Measurements from ENCODE around the gene AKAP17A.

DNA sequence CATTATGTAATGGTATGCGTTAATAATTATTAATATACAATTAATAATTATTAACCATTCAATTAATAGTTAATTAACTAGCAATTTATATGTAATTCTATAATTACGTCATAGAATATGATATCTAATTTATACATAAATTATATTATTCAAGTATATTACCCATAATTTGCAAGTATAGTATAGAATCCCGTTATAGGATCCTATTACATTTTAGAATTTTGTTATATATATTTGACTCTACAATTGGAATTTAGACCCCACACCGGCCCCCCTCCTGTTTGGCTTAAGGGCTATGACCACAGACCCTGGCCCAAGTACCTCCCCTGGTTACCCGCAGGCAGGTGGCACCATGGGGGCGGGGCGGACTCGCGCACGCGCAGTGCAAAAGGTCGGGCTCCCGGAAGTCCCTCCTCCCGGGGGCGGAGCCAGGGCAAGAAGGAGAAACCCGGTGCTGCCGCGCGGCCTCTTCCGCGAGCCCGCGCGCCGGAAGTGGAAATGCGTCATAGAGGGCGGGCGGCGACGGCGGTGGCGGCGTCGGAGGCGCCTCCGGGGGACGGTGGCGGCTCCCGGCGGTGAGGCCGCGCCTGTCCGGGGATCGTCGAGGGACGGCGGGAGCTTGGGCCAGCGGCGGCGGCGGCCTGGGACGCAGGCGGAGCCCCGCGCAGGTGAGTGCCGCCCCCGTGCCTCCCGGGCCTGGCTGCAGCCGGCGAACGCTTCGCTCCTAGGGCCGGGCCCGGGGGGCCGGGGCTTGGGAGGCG is at the start of gene AKAP17A:
- TF ChIP-seq CEBPB (tag; IDR thresholded peaks at IDR 0.05) (no peak), ZNF146 (CRISPR knock-in tag; IDR thresholded peaks at IDR 0.05; ENCODE audit: unreplicated experiment) (no peak), POU5F1 (IDR thresholded peaks at IDR 0.05; ENCODE audit: borderline replicate concordance, low read depth, low read length, partially characterized antibody) (no peak), BRCA1 (IDR thresholded peaks at IDR 0.05) (no peak), BRCA1 (CRISPR knock-in tag; IDR thresholded peaks at IDR 0.05) (no peak), POLR2A (conservative IDR thresholded peaks at IDR 0.05) (no peak; the same call in 1 of the 2 replicates), ELF1 (tag; IDR thresholded peaks at IDR 0.05) (peak; percentile 84), ARHGAP35 (IDR thresholded peaks at IDR 0.05; ENCODE audit: partially characterized antibody) (no peak), FOXK1 (CRISPR knock-in tag; IDR thresholded peaks at IDR 0.05; ENCODE audit: borderline replicate concordance) (no peak), TCF7L2 (IDR thresholded peaks at IDR 0.05; ENCODE audit: low read depth, low read length) (no peak), TAF1 (IDR thresholded peaks at IDR 0.05; ENCODE audit: control insufficient read depth, extremely low read depth, insufficient read depth, low read length, severe bottlenecking) (no peak)
- TF ChIP-seq, protein P1, sequence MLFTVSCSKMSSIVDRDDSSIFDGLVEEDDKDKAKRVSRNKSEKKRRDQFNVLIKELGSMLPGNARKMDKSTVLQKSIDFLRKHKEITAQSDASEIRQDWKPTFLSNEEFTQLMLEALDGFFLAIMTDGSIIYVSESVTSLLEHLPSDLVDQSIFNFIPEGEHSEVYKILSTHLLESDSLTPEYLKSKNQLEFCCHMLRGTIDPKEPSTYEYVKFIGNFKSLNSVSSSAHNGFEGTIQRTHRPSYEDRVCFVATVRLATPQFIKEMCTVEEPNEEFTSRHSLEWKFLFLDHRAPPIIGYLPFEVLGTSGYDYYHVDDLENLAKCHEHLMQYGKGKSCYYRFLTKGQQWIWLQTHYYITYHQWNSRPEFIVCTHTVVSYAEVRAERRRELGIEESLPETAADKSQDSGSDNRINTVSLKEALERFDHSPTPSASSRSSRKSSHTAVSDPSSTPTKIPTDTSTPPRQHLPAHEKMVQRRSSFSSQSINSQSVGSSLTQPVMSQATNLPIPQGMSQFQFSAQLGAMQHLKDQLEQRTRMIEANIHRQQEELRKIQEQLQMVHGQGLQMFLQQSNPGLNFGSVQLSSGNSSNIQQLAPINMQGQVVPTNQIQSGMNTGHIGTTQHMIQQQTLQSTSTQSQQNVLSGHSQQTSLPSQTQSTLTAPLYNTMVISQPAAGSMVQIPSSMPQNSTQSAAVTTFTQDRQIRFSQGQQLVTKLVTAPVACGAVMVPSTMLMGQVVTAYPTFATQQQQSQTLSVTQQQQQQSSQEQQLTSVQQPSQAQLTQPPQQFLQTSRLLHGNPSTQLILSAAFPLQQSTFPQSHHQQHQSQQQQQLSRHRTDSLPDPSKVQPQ (CRISPR knock-in tag; IDR thresholded peaks at IDR 0.05; ENCODE audit: borderline replicate concordance) = no peak
- TF ChIP-seq, protein P2, sequence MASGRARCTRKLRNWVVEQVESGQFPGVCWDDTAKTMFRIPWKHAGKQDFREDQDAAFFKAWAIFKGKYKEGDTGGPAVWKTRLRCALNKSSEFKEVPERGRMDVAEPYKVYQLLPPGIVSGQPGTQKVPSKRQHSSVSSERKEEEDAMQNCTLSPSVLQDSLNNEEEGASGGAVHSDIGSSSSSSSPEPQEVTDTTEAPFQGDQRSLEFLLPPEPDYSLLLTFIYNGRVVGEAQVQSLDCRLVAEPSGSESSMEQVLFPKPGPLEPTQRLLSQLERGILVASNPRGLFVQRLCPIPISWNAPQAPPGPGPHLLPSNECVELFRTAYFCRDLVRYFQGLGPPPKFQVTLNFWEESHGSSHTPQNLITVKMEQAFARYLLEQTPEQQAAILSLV (tag; IDR thresholded peaks at IDR 0.05) = no peak
- TF ChIP-seq, protein P3, sequence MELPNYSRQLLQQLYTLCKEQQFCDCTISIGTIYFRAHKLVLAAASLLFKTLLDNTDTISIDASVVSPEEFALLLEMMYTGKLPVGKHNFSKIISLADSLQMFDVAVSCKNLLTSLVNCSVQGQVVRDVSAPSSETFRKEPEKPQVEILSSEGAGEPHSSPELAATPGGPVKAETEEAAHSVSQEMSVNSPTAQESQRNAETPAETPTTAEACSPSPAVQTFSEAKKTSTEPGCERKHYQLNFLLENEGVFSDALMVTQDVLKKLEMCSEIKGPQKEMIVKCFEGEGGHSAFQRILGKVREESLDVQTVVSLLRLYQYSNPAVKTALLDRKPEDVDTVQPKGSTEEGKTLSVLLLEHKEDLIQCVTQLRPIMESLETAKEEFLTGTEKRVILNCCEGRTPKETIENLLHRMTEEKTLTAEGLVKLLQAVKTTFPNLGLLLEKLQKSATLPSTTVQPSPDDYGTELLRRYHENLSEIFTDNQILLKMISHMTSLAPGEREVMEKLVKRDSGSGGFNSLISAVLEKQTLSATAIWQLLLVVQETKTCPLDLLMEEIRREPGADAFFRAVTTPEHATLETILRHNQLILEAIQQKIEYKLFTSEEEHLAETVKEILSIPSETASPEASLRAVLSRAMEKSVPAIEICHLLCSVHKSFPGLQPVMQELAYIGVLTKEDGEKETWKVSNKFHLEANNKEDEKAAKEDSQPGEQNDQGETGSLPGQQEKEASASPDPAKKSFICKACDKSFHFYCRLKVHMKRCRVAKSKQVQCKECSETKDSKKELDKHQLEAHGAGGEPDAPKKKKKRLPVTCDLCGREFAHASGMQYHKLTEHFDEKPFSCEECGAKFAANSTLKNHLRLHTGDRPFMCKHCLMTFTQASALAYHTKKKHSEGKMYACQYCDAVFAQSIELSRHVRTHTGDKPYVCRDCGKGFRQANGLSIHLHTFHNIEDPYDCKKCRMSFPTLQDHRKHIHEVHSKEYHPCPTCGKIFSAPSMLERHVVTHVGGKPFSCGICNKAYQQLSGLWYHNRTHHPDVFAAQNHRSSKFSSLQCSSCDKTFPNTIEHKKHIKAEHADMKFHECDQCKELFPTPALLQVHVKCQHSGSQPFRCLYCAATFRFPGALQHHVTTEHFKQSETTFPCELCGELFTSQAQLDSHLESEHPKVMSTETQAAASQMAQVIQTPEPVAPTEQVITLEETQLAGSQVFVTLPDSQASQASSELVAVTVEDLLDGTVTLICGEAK (IDR thresholded peaks at IDR 0.05) = peak; percentile 95
- TF ChIP-seq, protein P3 (CRISPR knock-in tag; IDR thresholded peaks at IDR 0.05) = no peak
